ENCODE data around the gene GLRX2.

DNA sequence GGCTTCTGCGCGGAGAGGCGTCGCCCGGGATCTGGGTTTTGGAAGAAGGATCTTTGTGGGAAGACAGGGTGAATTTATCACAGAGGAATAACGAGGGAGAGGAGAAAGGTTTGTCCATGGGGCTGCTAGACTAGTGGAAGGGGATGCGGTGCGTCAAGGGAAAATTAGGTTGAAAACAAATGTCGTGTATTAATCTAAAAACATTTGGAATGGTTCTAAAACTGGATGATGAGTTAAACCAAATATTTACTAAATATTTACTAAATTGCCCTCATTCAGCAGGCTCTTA, 45.2 kb downstream of the GLRX2 start:
- TF ChIP-seq, protein P1, sequence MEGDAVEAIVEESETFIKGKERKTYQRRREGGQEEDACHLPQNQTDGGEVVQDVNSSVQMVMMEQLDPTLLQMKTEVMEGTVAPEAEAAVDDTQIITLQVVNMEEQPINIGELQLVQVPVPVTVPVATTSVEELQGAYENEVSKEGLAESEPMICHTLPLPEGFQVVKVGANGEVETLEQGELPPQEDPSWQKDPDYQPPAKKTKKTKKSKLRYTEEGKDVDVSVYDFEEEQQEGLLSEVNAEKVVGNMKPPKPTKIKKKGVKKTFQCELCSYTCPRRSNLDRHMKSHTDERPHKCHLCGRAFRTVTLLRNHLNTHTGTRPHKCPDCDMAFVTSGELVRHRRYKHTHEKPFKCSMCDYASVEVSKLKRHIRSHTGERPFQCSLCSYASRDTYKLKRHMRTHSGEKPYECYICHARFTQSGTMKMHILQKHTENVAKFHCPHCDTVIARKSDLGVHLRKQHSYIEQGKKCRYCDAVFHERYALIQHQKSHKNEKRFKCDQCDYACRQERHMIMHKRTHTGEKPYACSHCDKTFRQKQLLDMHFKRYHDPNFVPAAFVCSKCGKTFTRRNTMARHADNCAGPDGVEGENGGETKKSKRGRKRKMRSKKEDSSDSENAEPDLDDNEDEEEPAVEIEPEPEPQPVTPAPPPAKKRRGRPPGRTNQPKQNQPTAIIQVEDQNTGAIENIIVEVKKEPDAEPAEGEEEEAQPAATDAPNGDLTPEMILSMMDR (IDR thresholded peaks at IDR 0.05), result no peak
- no peak for TF ChIP-seq POLR2A (IDR thresholded peaks at IDR 0.05)

All from body of pancreas (tissue), 4 donors.